Measurements from ENCODE around the gene LPIN2. TPM values are rescaled to one million over a fixed set of nuclear protein-coding genes. Genes with fewer than 3 reads are reported as not detected.

The LPIN2 gene
- total RNA-seq, 3 donors from 2014 or later, result 21.8 to 38.1 (median 29.2) TPM

DNA sequence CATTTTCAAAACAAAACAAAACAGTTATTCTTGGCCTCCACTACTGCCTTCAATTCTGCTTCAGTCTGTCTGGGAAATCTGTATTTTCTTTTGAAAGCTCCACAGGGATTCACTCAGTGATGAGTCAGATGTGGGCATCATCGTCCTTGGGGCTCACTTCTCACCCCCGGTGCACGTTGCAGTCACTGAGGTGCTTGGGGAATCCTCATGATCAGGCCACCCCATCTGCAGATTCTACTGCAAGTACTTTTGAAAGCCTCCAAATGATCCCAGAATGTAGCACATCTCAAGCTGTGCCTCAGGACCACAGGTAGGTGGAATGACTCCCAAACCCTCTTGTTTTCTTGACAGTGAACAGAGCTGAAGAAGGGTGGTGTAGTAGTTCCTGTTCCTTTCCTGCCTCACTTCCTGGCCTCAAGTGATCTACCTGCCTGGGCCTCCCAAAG is 34.3 kb downstream of the LPIN2 start:
- Histone ChIP-seq H3K4me1 (peaks cover 5% of the 10 kb centered on the region in 2 donors), H3K27me3 (no peaks in the 10 kb centered on the region), H3K27ac (peak overlapping the region; percentile 70 to 76), H3K9me3 (no peaks in the 10 kb centered on the region), H3K4me3 (no peak overlapping the region), H3K36me3 (no peaks in the 10 kb centered on the region)
- intact Hi-C loops (cut with DNase I; ENCODE audit: low total_unique reads), result no loop called here
- no peak for DNase-seq (ENCODE audit: low spot score in 2 of 2)
- TF ChIP-seq POLR2AphosphoS5 (IDR thresholded peaks at IDR 0.05), result peak in 1 of 3 donors; percentile 15
- TF ChIP-seq, protein P1, sequence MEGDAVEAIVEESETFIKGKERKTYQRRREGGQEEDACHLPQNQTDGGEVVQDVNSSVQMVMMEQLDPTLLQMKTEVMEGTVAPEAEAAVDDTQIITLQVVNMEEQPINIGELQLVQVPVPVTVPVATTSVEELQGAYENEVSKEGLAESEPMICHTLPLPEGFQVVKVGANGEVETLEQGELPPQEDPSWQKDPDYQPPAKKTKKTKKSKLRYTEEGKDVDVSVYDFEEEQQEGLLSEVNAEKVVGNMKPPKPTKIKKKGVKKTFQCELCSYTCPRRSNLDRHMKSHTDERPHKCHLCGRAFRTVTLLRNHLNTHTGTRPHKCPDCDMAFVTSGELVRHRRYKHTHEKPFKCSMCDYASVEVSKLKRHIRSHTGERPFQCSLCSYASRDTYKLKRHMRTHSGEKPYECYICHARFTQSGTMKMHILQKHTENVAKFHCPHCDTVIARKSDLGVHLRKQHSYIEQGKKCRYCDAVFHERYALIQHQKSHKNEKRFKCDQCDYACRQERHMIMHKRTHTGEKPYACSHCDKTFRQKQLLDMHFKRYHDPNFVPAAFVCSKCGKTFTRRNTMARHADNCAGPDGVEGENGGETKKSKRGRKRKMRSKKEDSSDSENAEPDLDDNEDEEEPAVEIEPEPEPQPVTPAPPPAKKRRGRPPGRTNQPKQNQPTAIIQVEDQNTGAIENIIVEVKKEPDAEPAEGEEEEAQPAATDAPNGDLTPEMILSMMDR (IDR thresholded peaks at IDR 0.05), result no peak

DNA sequence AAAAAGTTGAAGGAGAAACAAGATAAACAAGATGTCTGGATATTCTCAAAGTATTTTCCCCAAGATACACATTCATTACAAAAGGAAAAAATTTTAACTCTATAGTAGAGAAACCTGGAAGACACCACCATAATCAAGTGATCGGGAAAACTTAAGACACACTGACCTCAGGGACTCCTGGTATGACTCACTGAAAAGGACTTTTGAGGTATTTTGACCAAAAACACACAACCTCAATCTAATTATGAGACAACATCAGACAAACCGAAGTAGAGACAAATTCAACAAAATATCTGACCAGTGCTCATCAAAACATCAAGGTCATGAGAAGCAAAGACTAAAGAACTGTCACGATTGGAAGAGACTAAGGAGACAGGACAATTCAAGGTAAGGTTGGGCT is 34.7 kb downstream of the LPIN2 start:
- DNase-seq (ENCODE audit: low spot score in 2 of 2), result no peak
- Histone ChIP-seq H3K4me3 (no peak overlapping the region), H3K27ac (peak overlapping the region; percentile 70 to 76), H3K36me3 (no peaks in the 10 kb centered on the region), H3K27me3 (no peaks in the 10 kb centered on the region), H3K9me3 (no peaks in the 10 kb centered on the region), H3K4me1 (peaks cover 5% of the 10 kb centered on the region in 2 donors)
- intact Hi-C loops (cut with DNase I; ENCODE audit: low total_unique reads), result no loop called here
- no peak for TF ChIP-seq POLR2AphosphoS5 (IDR thresholded peaks at IDR 0.05)

DNA sequence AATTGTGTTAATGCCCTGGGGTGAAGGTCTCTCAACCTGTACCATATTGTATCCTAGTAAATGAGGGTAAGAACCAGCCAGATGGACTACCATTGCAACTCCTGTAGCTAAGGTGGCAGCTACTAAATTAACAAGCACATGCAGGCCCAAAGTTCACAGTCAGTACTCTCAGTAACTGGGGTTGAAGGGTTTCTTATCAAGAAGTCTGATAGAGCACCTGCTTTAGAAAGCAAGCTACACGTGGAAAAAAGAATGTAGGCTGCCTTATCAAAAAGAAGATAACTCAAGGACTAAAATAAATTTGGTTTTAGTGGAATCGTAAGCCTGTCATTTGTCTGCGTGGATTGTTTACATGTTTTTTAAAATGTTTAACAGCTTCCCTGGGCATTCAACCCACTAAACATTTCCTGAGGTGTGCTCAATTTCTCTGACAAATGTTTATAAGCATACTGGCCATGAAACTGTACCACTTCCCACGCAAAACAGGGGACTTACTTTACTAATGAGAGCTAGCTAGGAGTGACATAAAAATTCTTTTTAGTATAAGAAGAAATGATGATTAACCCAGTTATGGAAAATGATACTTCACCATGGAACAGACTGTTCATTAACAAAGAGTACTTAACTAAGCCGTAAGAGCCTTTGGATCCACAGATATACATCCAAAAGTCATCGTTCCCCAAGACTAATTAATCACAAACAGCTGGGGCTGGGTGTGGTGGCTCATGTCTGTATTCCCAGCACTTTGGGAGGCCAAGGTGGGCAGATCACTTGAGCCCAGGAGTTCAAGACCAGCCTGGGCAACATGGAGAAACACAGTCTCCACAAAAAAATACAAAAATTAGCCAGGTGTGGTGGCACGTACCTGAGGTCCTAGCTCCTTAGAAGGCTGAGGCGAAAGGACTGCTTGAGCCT is 36.5 kb downstream of the LPIN2 start:
- Histone ChIP-seq H3K36me3 (no peaks in the 10 kb centered on the region), H3K4me1 (peaks cover 5% of the 10 kb centered on the region in 2 donors), H3K27ac (peak overlapping the region in 1 of 2 donors; percentile 7), H3K9me3 (no peaks in the 10 kb centered on the region), H3K27me3 (no peaks in the 10 kb centered on the region), H3K4me3 (no peak overlapping the region)
- no peak for DNase-seq (ENCODE audit: low spot score in 2 of 2)
- intact Hi-C loops (cut with DNase I; ENCODE audit: low total_unique reads), result no loop called here
- TF ChIP-seq POLR2AphosphoS5 (IDR thresholded peaks at IDR 0.05), result no peak
- TF ChIP-seq, protein P1 (IDR thresholded peaks at IDR 0.05), result no peak
- TF ChIP-seq POLR2A (IDR thresholded peaks at IDR 0.05), result no peak

DNA sequence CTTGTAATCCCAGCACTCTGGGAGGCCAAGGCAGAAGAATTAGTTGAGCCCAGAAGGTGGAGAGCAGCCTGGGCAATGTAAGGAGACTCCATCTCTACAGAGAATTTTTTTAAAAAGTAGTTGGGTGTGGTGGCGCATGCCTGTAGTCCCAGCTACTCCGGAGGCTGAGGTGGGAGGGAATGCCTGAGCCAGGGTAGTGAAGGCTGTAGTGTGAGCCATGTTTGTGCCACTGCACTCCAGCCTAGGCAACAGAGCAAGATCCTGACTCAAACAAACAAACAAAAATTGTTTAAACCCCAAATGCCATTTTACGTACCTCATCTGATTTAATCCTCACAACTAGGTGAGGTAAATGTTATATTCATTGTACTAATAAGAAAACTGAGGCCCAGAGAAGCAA is 38.2 kb downstream of the LPIN2 start:
- no peaks in the 10 kb centered on the region for H3K27me3 ChIP-seq
- intact Hi-C loops (cut with DNase I; ENCODE audit: low total_unique reads), result no loop called here
- H3K4me1 ChIP-seq, result no peaks in the 10 kb centered on the region
- TF ChIP-seq, protein P1 (IDR thresholded peaks at IDR 0.05), result peak in 1 of 3 donors; percentile 10
- no peak for TF ChIP-seq POLR2A (IDR thresholded peaks at IDR 0.05)
- no peak for TF ChIP-seq POLR2AphosphoS5 (IDR thresholded peaks at IDR 0.05)
- no peaks in the 10 kb centered on the region for H3K36me3 ChIP-seq
- H3K4me3 ChIP-seq, result no peak overlapping the region
- H3K9me3 ChIP-seq, result no peaks in the 10 kb centered on the region
- no peak overlapping the region for H3K27ac ChIP-seq
- no peak for DNase-seq (ENCODE audit: low spot score in 2 of 2)

DNA sequence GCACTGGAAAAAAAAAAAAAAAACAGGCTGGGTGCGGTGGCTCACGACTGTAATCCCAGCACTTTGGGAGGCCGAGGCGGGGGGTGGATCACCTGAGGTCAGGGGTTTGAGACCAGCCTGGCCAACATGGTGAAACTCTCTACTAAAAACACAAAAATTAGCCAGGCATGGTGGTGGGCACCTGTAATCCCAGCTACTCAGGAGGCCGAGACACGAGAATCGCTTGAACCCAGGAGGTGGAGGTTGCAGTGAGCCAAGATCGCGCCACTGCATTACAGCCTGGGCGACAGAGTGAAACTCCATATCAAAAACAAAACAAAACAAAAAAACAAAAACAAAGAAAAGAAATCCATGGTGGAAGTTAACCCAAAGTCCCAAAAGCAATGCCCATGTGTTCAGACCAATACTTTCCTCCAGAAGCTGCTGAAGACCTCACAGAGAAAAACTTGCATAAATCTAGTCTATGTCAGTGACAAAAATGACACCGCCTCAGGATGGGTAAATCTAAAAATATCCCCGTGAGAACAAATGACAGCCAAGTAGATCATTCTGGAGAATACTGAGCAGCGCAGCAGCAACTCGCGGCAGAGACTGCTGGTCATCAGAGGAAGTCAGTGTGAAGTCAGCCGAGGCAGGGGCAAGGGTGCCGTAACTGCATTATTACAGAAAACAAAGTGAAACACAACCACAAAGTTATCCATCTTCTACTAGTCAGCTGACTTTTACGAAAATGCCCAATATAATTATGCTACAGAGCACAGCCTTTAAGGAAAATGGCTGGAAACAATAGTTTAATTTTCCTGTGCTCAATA is 41.0 kb downstream of the LPIN2 start:
- intact Hi-C loops (cut with DNase I; ENCODE audit: low total_unique reads), result no loop called here
- H3K27me3 ChIP-seq, result no peaks in the 10 kb centered on the region
- no peak for TF ChIP-seq POLR2A (IDR thresholded peaks at IDR 0.05)
- TF ChIP-seq, protein P1 (IDR thresholded peaks at IDR 0.05), result no peak
- TF ChIP-seq POLR2AphosphoS5 (IDR thresholded peaks at IDR 0.05), result peak in 1 of 3 donors; percentile 29
- H3K27ac ChIP-seq, result peak overlapping the region; percentile 26 to 41
- H3K36me3 ChIP-seq, result no peaks in the 10 kb centered on the region
- no peaks in the 10 kb centered on the region for H3K4me1 ChIP-seq
- H3K4me3 ChIP-seq, result peak overlapping the region in 2 of 3 donors; percentile 1 to 34
- H3K9me3 ChIP-seq, result no peaks in the 10 kb centered on the region
- DNase-seq (ENCODE audit: low spot score in 2 of 2), result peak in 1 of 2 donors; percentile 25

Data from breast epithelium (tissue), 4 donors.